HG03378 (cell line): ENCODE data around the gene PSPH.

Source experiments
- ATAC-seq: cut with Tn5 transposase; IDR thresholded peaks from one replicate; pipeline ENCODE4 v1.9.1; 2021; ENCODE audit warnings: mild to moderate bottlenecking, moderate library complexity; ENCODE audit not compliant: unreplicated experiment

PSPH gene

GRCh38 chr7:56007167-56007652 lies 44.0 kb downstream of the PSPH start:
- ATAC-seq, result no peak

GRCh38 chr7:56003749-56004148 lies 47.5 kb downstream of the PSPH start:
- no peak for ATAC-seq

GRCh38 chr7:55996856-55997500 lies 54.3 kb downstream of the PSPH start:
- no peak for ATAC-seq

GRCh38 chr7:55992346-55992745 lies 58.9 kb downstream of the PSPH start:
- no peak for ATAC-seq

- no peak for ATAC-seq
Observed at GRCh38 chr7:55983537-55983936, 67.7 kb downstream of the PSPH start.

- ATAC-seq, result no peak
Observed at GRCh38 chr7:55980266-55980665, 71.0 kb downstream of the PSPH start.

- ATAC-seq, result no peak
Observed at GRCh38 chr7:55977831-55978230, 73.4 kb downstream of the PSPH start.

- no peak for ATAC-seq
Observed at GRCh38 chr7:55975988-55976633, 75.1 kb downstream of the PSPH start.

GRCh38 chr7:55973747-55974250 lies 77.4 kb downstream of the PSPH start:
- no peak for ATAC-seq

- no peak for ATAC-seq
Observed at GRCh38 chr7:55970978-55971377, 80.3 kb downstream of the PSPH start.

- no peak for ATAC-seq
Observed at GRCh38 chr7:55970561-55970960, 80.7 kb downstream of the PSPH start.

GRCh38 chr7:55969391-55969790 lies 81.9 kb downstream of the PSPH start:
- ATAC-seq, result no peak

- no peak for ATAC-seq
Observed at GRCh38 chr7:55966851-55967250, 84.4 kb downstream of the PSPH start.

GRCh38 chr7:55965805-55966421 lies 85.3 kb downstream of the PSPH start:
- no peak for ATAC-seq

- ATAC-seq, result peak; percentile 7
Observed at GRCh38 chr7:55965100-55965470, 86.2 kb downstream of the PSPH start.

- ATAC-seq, result peak; percentile 71
Observed at GRCh38 chr7:55964261-55965099, 86.8 kb downstream of the PSPH start, which contains the start of gene NIPSNAP2. Gene NIPSNAP2 (plus strand): TSS chr7:55964585. CDS start chr7:55964610, 25 bp downstream.

- no peak for ATAC-seq
Observed at GRCh38 chr7:55963584-55964168, 87.6 kb downstream of the PSPH start.

- no peak for ATAC-seq
Observed at GRCh38 chr7:55962014-55962413, 89.2 kb downstream of the PSPH start.
